Stimulated activated CD4-positive, alpha-beta T cell treated with anti-CD3 and anti-CD28 coated beads, TNF-alpha, amount 100 ng/mL, for 24 hours (primary cell): Measurements from ENCODE around the gene SLC13A2.

Source experiments
- DNase-seq, 3 experiments: peaks; one replicate each; pipeline ENCODE4 v3.0.0-alpha.2; 2020; ENCODE audit warnings: low read depth in 3 of 3

The SLC13A2 gene

GRCh38 chr17:28471531-28472342, 1.7 kb upstream of the SLC13A2 start:
- DNase-seq = no peak

- DNase-seq = no peak
Observed at GRCh38 chr17:28472871-28473497, 460 bp upstream of the SLC13A2 start.

GRCh38 chr17:28474111-28474531, 677 bp downstream of the SLC13A2 start:
- no peak for DNase-seq

- no peak for DNase-seq
Observed at GRCh38 chr17:28475151-28475900, 1.9 kb downstream of the SLC13A2 start.

GRCh38 chr17:28476076-28476865, 2.8 kb downstream of the SLC13A2 start:
- no peak for DNase-seq

- no peak for DNase-seq
Observed at GRCh38 chr17:28477928-28478327, 4.5 kb downstream of the SLC13A2 start.

- no peak for DNase-seq
Observed at GRCh38 chr17:28478712-28479615, 5.5 kb downstream of the SLC13A2 start.

GRCh38 chr17:28480278-28480677, 6.8 kb downstream of the SLC13A2 start:
- DNase-seq = no peak

- DNase-seq = no peak
Observed at GRCh38 chr17:28480799-28481571, 7.5 kb downstream of the SLC13A2 start.

GRCh38 chr17:28482551-28483199, 9.2 kb downstream of the SLC13A2 start:
- no peak for DNase-seq

GRCh38 chr17:28484296-28484695, 10.9 kb downstream of the SLC13A2 start:
- no peak for DNase-seq

GRCh38 chr17:28485049-28485448, 11.6 kb downstream of the SLC13A2 start:
- no peak for DNase-seq

GRCh38 chr17:28487881-28488532, 14.6 kb downstream of the SLC13A2 start:
- DNase-seq = no peak

GRCh38 chr17:28488533-28489276, 15.3 kb downstream of the SLC13A2 start:
- DNase-seq = no peak

- no peak for DNase-seq
Observed at GRCh38 chr17:28491286-28491685, 17.8 kb downstream of the SLC13A2 start.

GRCh38 chr17:28491860-28492259, 18.4 kb downstream of the SLC13A2 start:
- DNase-seq = no peak

GRCh38 chr17:28492352-28493310, 19.2 kb downstream of the SLC13A2 start:
- no peak for DNase-seq
